ENCODE data around the gene CDC6.

The CDC6 gene

DNA sequence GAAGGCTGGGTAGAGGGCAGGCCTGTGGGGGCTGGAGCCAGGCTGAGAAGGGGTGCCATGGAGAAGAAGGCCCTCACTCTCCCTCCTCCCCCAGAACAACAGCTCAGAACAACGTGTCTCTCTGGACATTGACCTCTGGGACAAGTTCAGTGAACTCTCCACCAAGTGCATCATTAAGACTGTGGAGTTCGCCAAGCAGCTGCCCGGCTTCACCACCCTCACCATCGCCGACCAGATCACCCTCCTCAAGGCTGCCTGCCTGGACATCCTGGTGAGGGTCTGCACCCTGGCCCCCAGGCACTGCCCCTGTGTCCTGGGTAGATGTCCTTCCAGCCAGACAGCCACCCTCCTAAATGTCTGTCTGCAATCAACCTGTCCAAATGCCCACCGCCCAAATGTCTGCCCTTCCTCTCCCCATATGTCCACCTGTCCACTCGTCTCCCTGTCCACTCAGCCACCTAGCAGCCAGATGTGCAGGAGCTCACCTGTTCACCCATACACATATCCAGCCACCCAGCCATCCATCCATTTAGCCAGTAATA is 64.6 kb downstream of the CDC6 start:
- no peak for DNase-seq (ENCODE audit: low spot score)

DNA sequence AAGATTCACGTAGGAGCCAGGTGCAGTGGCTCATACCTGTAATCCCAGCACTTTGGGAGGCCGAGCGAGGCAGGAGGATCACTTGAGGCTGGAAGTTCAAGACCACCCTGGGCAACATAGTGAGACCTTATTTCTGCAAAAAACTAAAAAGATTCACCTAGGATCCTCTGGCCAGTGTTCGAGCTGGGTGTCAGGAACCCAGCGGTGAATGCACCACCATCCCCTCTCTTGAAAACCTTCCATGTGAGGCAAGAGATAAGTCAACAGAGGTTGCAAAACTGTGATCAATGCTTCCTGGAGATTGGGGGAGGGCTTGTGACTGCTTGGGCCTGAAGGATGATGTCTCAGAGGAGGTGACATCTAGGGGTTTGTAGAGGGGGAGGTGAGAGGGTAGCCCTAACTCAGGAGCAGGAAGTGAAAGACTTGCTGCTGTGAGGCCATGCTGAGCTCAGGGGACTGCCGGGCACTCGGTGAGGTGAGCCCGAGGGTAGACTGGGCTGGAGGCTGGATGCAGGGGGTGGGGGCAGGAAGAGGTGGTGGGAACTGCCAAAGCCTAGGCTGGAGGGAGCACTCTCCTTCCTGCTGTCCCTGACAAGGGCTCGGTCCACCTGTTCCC is 65.2 kb downstream of the CDC6 start:
- no peak for DNase-seq (ENCODE audit: low spot score)

All from hematopoietic multipotent progenitor cell treated with erythropoietin and hydrocortisone succinate and interleukin-3 and kit ligand, for 17 days (in vitro differentiated cells).